DMS114 treated with DMSO at 0.1 percent for 48 hours (cell line): ENCODE results near the gene ZBTB7B.

Experiments
- DNase-seq: peaks from one replicate; lab custom pipeline; 2025; ENCODE audit not compliant: unreplicated experiment; lab: John Stamatoyannopoulos, UW

The ZBTB7B gene

DNA sequence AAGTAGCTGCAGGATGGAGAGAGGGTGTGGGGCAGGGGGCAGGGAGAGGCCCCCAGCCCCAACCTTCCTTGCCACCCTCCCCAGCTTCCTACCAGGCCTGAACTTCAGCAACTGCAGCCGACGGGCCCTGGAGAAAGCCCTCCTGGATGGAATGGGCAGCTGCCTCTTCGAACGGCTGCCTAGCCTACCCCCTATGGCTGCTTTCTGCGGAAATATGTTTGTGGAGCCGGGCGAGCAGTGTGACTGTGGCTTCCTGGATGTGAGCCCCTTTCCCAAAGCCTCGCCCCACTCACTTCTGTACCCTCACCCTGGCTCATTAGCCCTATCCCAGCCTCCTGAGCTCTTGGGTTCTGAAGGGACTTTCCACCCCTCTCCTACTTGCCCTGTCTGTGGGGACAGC is 54.5 kb downstream of the ZBTB7B start:
- DNase-seq, result no peak

GRCh38 chr1:155057788-155058211 is 55.2 kb downstream of the ZBTB7B start:
- no peak for DNase-seq

GRCh38 chr1:155060736-155061135 is 58.1 kb downstream of the ZBTB7B start:
- no peak for DNase-seq

- peak; percentile 59 for DNase-seq
These were observed 59.0 kb downstream of the ZBTB7B start for GRCh38 chr1:155061381-155062150.

GRCh38 chr1:155062151-155062686 is 59.6 kb downstream of the ZBTB7B start:
- DNase-seq, result no peak

- DNase-seq, result peak; percentile 75
These were observed 60.3 kb downstream of the ZBTB7B start for GRCh38 chr1:155062702-155063411.

DNA sequence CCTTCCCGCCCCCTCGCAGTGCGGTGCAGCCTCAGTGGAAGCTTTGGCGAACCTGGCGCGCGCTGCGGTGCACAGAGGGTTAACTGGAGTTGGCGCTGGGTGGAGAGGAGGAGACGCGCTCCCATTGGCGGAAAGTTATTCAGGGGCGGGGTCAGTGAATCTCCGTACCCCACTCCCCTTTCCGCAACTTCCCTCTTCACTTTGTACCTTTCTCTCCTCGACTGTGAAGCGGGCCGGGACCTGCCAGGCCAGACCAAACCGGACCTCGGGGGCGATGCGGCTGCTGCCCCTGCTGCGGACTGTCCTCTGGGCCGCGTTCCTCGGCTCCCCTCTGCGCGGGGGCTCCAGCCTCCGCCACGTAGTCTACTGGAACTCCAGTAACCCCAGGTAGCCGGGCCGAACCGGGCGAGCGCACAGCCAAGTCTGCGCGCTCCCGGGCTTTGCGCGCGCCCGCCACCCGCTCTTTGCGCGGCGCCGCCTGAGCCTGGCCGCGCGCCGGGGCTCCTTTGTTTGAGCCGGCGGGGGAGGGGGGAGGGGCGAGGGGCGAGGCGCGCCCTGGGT is 61.0 kb downstream of the ZBTB7B start, which contains the start of gene EFNA4:
EFNA4 (plus strand) TSS at position 191 of the 561 bp plus-strand sequence; CDS start at position 275, 84 bp downstream.
- DNase-seq, result peak; percentile 93

DNA sequence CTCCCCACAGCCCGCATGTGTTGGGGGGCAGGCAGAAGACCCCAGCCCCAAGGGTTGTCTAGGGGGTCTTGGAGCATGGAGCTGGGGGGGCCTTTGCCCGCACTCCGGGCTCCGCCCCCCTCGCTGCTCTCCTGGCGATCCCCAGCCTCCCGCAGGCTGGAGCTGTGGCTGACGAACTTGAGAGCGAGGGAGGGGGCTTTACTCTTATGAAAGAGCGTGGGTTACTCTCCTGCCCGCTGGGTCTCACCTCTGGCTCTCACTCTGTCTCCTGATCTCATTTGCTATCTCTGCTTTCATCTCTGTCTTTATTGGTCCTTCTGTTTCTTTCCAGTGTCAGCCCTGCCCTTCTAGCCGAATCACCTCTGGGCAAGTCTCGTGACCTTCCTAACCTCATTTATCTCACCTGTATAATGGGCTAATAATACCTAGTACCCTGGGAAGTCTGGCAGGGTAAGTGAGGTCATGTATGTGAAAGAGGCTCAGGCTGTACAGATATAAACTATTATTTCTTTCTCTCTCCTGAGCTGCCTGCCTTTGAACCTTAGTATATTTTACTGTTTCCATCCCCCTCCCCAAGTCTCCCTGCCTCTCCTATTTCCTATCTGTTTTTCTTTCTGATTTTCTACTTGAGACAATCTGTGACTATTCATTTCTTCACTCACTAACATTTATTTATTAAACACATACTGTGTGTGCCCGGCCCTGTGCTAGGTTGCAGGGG is 61.7 kb downstream of the ZBTB7B start:
- peak; percentile 56 for DNase-seq

GRCh38 chr1:155064832-155065429 is 62.3 kb downstream of the ZBTB7B start:
- DNase-seq, result no peak

DNA sequence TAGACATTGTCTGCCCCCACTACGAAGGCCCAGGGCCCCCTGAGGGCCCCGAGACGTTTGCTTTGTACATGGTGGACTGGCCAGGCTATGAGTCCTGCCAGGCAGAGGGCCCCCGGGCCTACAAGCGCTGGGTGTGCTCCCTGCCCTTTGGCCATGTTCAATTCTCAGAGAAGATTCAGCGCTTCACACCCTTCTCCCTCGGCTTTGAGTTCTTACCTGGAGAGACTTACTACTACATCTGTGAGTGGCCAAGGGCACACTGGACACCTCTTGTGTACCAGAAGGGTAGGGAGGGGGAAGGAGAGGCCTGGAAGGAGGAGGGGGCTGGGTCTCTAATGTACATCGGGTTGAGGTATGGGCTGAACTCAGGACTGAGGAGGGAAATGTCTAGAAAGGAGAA is 64.2 kb downstream of the ZBTB7B start:
- DNase-seq, result no peak
